ENCODE measurements around the gene DUSP9.

- TF ChIP-seq CTCF (IDR thresholded peaks at IDR 0.05; ENCODE audit: insufficient read depth, low read depth, low read length) (no peak), EZH2 (IDR thresholded peaks at IDR 0.05; ENCODE audit: insufficient read depth, low read length) (no peak)
Measured at GRCh38 chrX:153633048-153633447, 14.0 kb upstream of the DUSP9 start.

Data from astrocyte (in vitro differentiated cells and primary cell).